Psoas muscle (tissue), 8 donors: ENCODE data around the gene CBL. TPM values are rescaled to one million over a fixed set of nuclear protein-coding genes. Genes with fewer than 3 reads are reported as not detected.
A peak's percentile ranks its signal among the peaks of the same experiment; 100 is the strongest.

Experiments used
- ATAC-seq, 4 donors: fragments of 200-7000 bp; cut with Tn5 transposase; one replicate each; pipeline ENCODE4 v1.9.1; 2020; ENCODE audit warnings: moderate library complexity in 3 of 4, mild to moderate bottlenecking in 2 of 4
- DNase-seq, 2 donors: peaks; one replicate each; pipeline ENCODE4 v3.0.0-alpha.2; 2020
- H3K27ac ChIP-seq: fragments of 200-600 bp; one replicate; pipeline ENCODE4 v1.8.0; 2022
- H3K27me3 ChIP-seq, 3 donors: fragments of 200-600 bp in 1 of 3; one replicate each; pipeline versions ENCODE4 v1.6.1 to v1.8.0; 2013 to 2022; ENCODE audit warnings: low read length in 2 of 3, mild to moderate bottlenecking in 2 of 3, moderate library complexity in 1 of 3; ENCODE audit not compliant: insufficient read depth in 3 of 3
- H3K36me3 ChIP-seq, 2 donors: fragments of 200-600 bp in 1 of 2; one replicate each; pipeline versions ENCODE4 v1.6.1 to v1.8.0; 2013 to 2022; ENCODE audit warnings: low read depth in 1 of 2, mild to moderate bottlenecking in 1 of 2, moderate library complexity in 1 of 2; ENCODE audit not compliant: insufficient read depth in 1 of 2
- H3K4me1 ChIP-seq: fragments of 200-600 bp; one replicate; pipeline ENCODE4 v1.8.0; 2022
- H3K4me3 ChIP-seq: fragments of 200-600 bp; one replicate; pipeline ENCODE4 v1.8.0; 2022; ENCODE audit warnings: mild to moderate bottlenecking
- H3K9me3 ChIP-seq: fragments of 200-600 bp; one replicate; pipeline ENCODE4 v1.8.0; 2022
- WGBS, 3 donors: extraction: QIAGEN DNeasy Blood & Tissue Kit; methylation state at CpG; one replicate each; pipeline versions ENCODE4 v1.1.6 to v1.1.7; 2013; 5-methylcytosine and 5-hydroxymethylcytosine counted together
- intact Hi-C, 2 donors: fragments of 100-400 bp; cut with DNase I; formaldehyde crosslinking; loops; one replicate each; pipeline versions ENCODE4 v1.11.0 to v1.14.2; 2022
- polyA plus RNA-seq, 3 donors: library from polyadenylated mRNA; stranded (reverse); fragments of 200-250 nt; gene quantifications; one replicate each; pipeline ENCODE4 v1.2.3, GENCODE V29; 2013
- total RNA-seq, 4 donors: library from RNA; stranded (reverse); fragmentation: NEBNext Ultra II Directional in 2 of 4; extraction: Animal tissue kit (Norgen Biotek cat#: 25700) in 2 of 4; gene quantifications; one replicate each; pipeline versions ENCODE4 v1.2.1 to v1.2.4, GENCODE V29; 2021 to 2023
- TF ChIP-seq, protein P1 (sequence below): fragments of 200-600 bp; IDR thresholded peaks from one replicate; pipeline ENCODE4 v1.8.0; 2022; ENCODE audit warnings: antibody characterized with exemption
- donor health status: healthy with polysubstance abuse.
- donor health status: DM: no; HTN: no; CAD: no; lungs with moderate emphysema.
- donor health status: Bipolar disorder and iron deficiency.
- donor health status: healthy.
- donor health status: DM: yes; HTN: yes; CAD: no.
- donor health status: DM: no; HTN: no; CAD: no.
- donor health status: DM: no; HTN: no; CAD: no.
- donor health status: DM: yes; HTN: yes; CAD: no.

The CBL gene
- total and polyA plus RNA-seq, 7 donors, result 0.94 to 7.6 (median 3.6) TPM

GRCh38 chr11:119282495-119282894 lies 76.4 kb downstream of the CBL start:
- no peak overlapping the region for H3K27ac ChIP-seq
- peaks cover 0 to 58% of the 10 kb centered on the region in 2 donors for H3K36me3 ChIP-seq
- TF ChIP-seq, protein P1, sequence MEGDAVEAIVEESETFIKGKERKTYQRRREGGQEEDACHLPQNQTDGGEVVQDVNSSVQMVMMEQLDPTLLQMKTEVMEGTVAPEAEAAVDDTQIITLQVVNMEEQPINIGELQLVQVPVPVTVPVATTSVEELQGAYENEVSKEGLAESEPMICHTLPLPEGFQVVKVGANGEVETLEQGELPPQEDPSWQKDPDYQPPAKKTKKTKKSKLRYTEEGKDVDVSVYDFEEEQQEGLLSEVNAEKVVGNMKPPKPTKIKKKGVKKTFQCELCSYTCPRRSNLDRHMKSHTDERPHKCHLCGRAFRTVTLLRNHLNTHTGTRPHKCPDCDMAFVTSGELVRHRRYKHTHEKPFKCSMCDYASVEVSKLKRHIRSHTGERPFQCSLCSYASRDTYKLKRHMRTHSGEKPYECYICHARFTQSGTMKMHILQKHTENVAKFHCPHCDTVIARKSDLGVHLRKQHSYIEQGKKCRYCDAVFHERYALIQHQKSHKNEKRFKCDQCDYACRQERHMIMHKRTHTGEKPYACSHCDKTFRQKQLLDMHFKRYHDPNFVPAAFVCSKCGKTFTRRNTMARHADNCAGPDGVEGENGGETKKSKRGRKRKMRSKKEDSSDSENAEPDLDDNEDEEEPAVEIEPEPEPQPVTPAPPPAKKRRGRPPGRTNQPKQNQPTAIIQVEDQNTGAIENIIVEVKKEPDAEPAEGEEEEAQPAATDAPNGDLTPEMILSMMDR, result no peak
- WGBS, 3 donors, result 94 to 95% (median 95%) methylated on average over 7 of the region's 7 CpGs
- no peaks in the 10 kb centered on the region for H3K4me1 ChIP-seq
- no peak for DNase-seq
- no peaks in the 10 kb centered on the region for H3K9me3 ChIP-seq
- no peak for ATAC-seq
- no peaks in the 10 kb centered on the region for H3K27me3 ChIP-seq
- no peak overlapping the region for H3K4me3 ChIP-seq
- intact Hi-C loops, result loop anchor here (5.0 to 10.0 kb wide), 3 partner anchors 75 to 138 kb away; partner anchors contain the start of genes CBL (in 2 of the 2) and ABCG4 (in 1 of the 2)

DNA sequence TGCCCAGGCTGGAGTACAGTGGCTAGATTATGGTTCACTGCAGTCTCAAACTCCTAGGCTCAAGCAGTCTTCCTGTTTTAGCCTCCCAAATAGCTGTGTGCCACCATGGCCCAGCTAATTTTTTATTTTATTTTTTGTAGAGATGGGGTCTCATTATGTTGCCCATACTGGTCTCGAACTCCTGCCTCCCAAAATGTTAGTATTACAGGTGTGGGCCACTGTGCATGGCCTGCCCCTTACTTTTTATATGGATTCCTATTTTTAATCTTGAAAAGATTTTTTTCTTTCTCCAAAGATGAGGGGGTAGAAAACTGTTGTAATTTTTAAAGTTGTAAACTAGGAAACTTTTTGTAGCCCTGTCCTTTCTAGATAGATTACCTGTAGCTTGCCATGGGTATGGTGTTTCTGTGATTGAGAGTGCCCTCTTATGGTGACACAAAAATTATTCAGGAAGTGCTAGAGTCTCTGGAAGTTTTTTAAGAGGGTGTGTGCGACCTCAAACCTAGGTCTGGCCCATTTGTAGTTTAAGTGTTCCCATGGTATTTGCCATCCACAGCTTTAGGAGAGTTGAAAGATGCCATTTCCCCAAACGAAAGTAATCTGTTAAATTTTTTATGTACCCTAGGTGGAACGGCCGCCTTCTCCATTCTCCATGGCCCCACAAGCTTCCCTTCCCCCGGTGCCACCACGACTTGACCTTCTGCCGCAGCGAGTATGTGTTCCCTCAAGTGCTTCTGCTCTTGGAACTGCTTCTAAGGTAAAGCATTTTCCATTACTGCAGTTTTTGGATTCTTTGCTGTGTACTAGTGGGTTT lies 78.4 kb downstream of the CBL start:
- Histone ChIP-seq H3K9me3 (no peaks in the 10 kb centered on the region), H3K4me1 (no peaks in the 10 kb centered on the region), H3K36me3 (peaks cover 0 to 54% of the 10 kb centered on the region in 2 donors), H3K27ac (no peak overlapping the region), H3K4me3 (no peak overlapping the region), H3K27me3 (no peaks in the 10 kb centered on the region)
- peak; percentile 57 to 79 (median 66) for ATAC-seq
- TF ChIP-seq, protein P1, result peak; percentile 52
- DNase-seq, result no peak
- 76 to 78% (median 78%) methylated on average over 9 of the region's 9 CpGs for WGBS, 3 donors
- intact Hi-C loops, result loop anchor here (5.0 to 10.0 kb wide), 3 partner anchors 77 to 140 kb away; partner anchors contain the start of genes CBL (in 2 of the 2) and ABCG4 (in 1 of the 2)

DNA sequence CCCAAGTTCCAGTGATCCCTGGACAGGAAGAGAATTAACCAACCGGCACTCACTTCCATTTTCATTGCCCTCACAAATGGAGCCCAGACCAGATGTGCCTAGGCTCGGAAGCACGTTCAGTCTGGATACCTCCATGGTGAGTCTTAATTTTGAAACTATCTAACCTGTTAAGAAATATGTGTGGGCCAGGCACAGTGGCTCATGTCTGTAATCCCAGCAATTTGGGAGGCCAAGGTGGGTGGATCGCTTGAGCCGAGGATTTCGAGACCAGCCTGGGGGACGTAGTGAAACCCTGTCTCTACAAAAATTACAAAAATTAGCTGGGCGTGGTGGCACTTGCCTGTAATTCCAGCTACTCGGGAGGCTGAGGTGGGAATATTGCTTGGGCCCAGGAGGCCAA lies 79.3 kb downstream of the CBL start:
- H3K27ac ChIP-seq, result no peak overlapping the region
- intact Hi-C loops, result loop anchor here (10.0 kb wide), 2 partner anchors 81 to 141 kb away; partner anchors contain the start of genes ABCG4 (in 1 of the 2) and CBL (in 1 of the 2)
- TF ChIP-seq, protein P1, result no peak
- H3K27me3 ChIP-seq, result no peaks in the 10 kb centered on the region
- H3K4me3 ChIP-seq, result no peak overlapping the region
- no peaks in the 10 kb centered on the region for H3K4me1 ChIP-seq
- ATAC-seq, result no peak
- 95 to 98% (median 95%) methylated on average over 9 of the region's 9 CpGs for WGBS, 3 donors
- peaks cover 0 to 49% of the 10 kb centered on the region in 2 donors for H3K36me3 ChIP-seq
- DNase-seq, result no peak
- H3K9me3 ChIP-seq, result no peaks in the 10 kb centered on the region

GRCh38 chr11:119288219-119288618 lies 82.1 kb downstream of the CBL start:
- Histone ChIP-seq H3K9me3 (no peaks in the 10 kb centered on the region), H3K4me3 (no peak overlapping the region), H3K36me3 (peaks cover 0 to 41% of the 10 kb centered on the region in 2 donors), H3K4me1 (no peaks in the 10 kb centered on the region), H3K27ac (no peak overlapping the region), H3K27me3 (no peaks in the 10 kb centered on the region)
- intact Hi-C loops, result loop anchor here (10.0 kb wide), 2 partner anchors 83 to 143 kb away; partner anchors contain the start of genes ABCG4 (in 1 of the 2) and CBL (in 1 of the 2)
- TF ChIP-seq, protein P1, result no peak
- ATAC-seq (no peak), DNase-seq (no peak)
- WGBS, 3 donors, result 87 to 93% (median 91%) methylated on average over 3 of the region's 3 CpGs
